Measurements from ENCODE around the gene DOLK. TPM values are rescaled to one million over a fixed set of nuclear protein-coding genes. Genes with fewer than 3 reads are reported as not detected.

The DOLK gene
- polyA plus RNA-seq, 1 donor (not counting 4 experiments of a cell fraction or from before 2014, with no cell fraction given), result 21.8 TPM

DNA sequence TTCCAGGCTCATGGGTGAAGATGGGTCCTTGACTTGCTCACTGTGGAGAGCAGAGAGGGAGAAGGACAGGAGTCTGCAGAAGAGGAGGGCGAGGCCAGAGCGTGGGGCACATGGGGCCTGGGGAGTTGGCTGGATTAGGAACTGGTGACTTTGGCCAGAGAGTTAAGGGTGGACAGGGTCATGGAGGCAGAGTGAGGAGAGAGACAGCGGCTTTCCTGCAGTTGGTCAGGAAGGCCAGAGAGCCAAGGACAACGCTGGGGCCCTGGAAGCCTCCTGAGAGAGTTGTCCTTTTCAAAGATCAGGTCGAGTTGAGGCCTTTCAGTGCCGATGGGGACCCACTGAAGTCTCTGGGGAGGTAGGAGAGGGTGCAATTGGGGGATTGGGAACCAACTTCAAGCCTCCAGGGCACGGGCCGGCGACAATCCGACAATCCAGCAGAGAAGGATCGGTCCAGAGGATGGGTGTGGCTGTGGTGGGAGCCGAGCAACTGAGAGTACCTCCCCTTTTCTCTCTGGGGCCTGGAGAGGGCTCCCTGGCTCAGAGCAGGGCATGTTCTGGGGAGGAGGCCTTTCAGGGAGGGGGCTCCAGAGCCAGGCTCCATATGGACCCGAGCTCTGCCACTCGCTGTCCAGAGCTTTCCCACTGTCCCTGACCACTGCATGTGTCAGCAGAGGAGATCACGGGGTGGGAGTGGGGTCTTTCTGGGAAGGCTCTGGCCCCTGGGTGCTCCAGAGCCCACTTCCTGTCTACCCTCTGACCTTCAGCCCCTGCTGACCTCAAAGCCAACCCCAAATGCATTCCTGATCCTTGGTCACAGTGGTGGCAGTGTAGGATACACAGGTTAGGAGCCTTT is 34.1 kb downstream of the DOLK start:
- Histone ChIP-seq H3K4me2 (ENCODE audit: control insufficient read depth, extremely low read depth, insufficient read depth, low read depth, low read length) (peak overlapping the region; percentile 92), H3K27ac (ENCODE audit: control insufficient read depth, insufficient read depth, low read length) (peak overlapping the region; percentile 97), H3K4me1 (ENCODE audit: control insufficient read depth, extremely low read depth, insufficient read depth, low read length) (peaks cover 73% of the 10 kb centered on the region), H3K79me2 (ENCODE audit: control insufficient read depth, insufficient read depth, low read length) (peaks cover 61% of the 10 kb centered on the region), H3K27me3 (ENCODE audit: control insufficient read depth, extremely low read depth, insufficient read depth, low read length) (no peaks in the 10 kb centered on the region), H3K9ac (ENCODE audit: control insufficient read depth, extremely low read depth, insufficient read depth, low read length) (peak overlapping the region; percentile 67), H3K9me1 (ENCODE audit: control insufficient read depth, extremely low read depth, insufficient read depth, low read length) (peaks cover 3% of the 10 kb centered on the region), H3K36me3 (ENCODE audit: control insufficient read depth in 2 of 2, extremely low read depth in 1 of 2, insufficient read depth in 2 of 2, low read length in 2 of 2) (peaks cover 43 to 85% of the 10 kb centered on the region in 2 experiments), H2AFZ (ENCODE audit: control insufficient read depth, low read length) (no peak overlapping the region), H3K4me3 (ENCODE audit: control insufficient read depth in 2 of 3, extremely low read depth in 1 of 3, insufficient read depth in 2 of 3, low read depth in 1 of 3, low read length in 3 of 3) (peak overlapping the region; percentile 17 to 69 (median 37)), H3K9me3 (ENCODE audit: control insufficient read depth, low read depth, low read length) (no peaks in the 10 kb centered on the region), H4K20me1 (ENCODE audit: control insufficient read depth, extremely low read depth, insufficient read depth, low read length) (no peaks in the 10 kb centered on the region)
- no peak for TF ChIP-seq EZH2 (IDR thresholded peaks at IDR 0.05; ENCODE audit: low read length)
- TF ChIP-seq, protein P1, sequence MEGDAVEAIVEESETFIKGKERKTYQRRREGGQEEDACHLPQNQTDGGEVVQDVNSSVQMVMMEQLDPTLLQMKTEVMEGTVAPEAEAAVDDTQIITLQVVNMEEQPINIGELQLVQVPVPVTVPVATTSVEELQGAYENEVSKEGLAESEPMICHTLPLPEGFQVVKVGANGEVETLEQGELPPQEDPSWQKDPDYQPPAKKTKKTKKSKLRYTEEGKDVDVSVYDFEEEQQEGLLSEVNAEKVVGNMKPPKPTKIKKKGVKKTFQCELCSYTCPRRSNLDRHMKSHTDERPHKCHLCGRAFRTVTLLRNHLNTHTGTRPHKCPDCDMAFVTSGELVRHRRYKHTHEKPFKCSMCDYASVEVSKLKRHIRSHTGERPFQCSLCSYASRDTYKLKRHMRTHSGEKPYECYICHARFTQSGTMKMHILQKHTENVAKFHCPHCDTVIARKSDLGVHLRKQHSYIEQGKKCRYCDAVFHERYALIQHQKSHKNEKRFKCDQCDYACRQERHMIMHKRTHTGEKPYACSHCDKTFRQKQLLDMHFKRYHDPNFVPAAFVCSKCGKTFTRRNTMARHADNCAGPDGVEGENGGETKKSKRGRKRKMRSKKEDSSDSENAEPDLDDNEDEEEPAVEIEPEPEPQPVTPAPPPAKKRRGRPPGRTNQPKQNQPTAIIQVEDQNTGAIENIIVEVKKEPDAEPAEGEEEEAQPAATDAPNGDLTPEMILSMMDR (optimal IDR thresholded peaks at IDR 0.05 in 1 of 3, IDR thresholded peaks at IDR 0.05 in 1 of 3, conservative IDR thresholded peaks at IDR 0.05 in 1 of 3; ENCODE audit: extremely low read depth in 1 of 3, insufficient read depth in 2 of 3, low read length in 3 of 3), result no peak
- DNase-seq (ENCODE audit: low read depth, low spot score) (no peak), FAIRE-seq (peak; percentile 44)
- dilution Hi-C loops (cut with MboI; ENCODE audit: extremely low pct_ligation_motif_present, low sequenced_read_pairs), result no loop called here

- Histone ChIP-seq H3K36me3 (ENCODE audit: control insufficient read depth in 2 of 2, extremely low read depth in 1 of 2, insufficient read depth in 2 of 2, low read length in 2 of 2) (peaks cover 44 to 87% of the 10 kb centered on the region in 2 experiments), H3K4me3 (ENCODE audit: control insufficient read depth in 2 of 3, extremely low read depth in 1 of 3, insufficient read depth in 2 of 3, low read depth in 1 of 3, low read length in 3 of 3) (peak overlapping the region; percentile 17 to 69 (median 37)), H2AFZ (ENCODE audit: control insufficient read depth, low read length) (no peak overlapping the region), H3K27me3 (ENCODE audit: control insufficient read depth, extremely low read depth, insufficient read depth, low read length) (no peaks in the 10 kb centered on the region), H3K9me1 (ENCODE audit: control insufficient read depth, extremely low read depth, insufficient read depth, low read length) (peaks cover 3% of the 10 kb centered on the region), H3K27ac (ENCODE audit: control insufficient read depth, insufficient read depth, low read length) (peak overlapping the region; percentile 97), H3K79me2 (ENCODE audit: control insufficient read depth, insufficient read depth, low read length) (peaks cover 68% of the 10 kb centered on the region), H3K4me2 (ENCODE audit: control insufficient read depth, extremely low read depth, insufficient read depth, low read depth, low read length) (peak overlapping the region; percentile 92), H4K20me1 (ENCODE audit: control insufficient read depth, extremely low read depth, insufficient read depth, low read length) (no peaks in the 10 kb centered on the region), H3K4me1 (ENCODE audit: control insufficient read depth, extremely low read depth, insufficient read depth, low read length) (peaks cover 65% of the 10 kb centered on the region), H3K9me3 (ENCODE audit: control insufficient read depth, low read depth, low read length) (no peaks in the 10 kb centered on the region), H3K9ac (ENCODE audit: control insufficient read depth, extremely low read depth, insufficient read depth, low read length) (peak overlapping the region; percentile 75)
- dilution Hi-C loops (cut with MboI; ENCODE audit: extremely low pct_ligation_motif_present, low sequenced_read_pairs), result no loop called here
- FAIRE-seq, result peak; percentile 98
- TF ChIP-seq EZH2 (IDR thresholded peaks at IDR 0.05; ENCODE audit: low read length), result no peak
- TF ChIP-seq, protein P1 (optimal IDR thresholded peaks at IDR 0.05 in 1 of 3, IDR thresholded peaks at IDR 0.05 in 1 of 3, conservative IDR thresholded peaks at IDR 0.05 in 1 of 3; ENCODE audit: extremely low read depth in 1 of 3, insufficient read depth in 2 of 3, low read length in 3 of 3), result no peak
- DNase-seq (ENCODE audit: low read depth, low spot score), result peak; percentile 98
Measured at GRCh38 chr9:128912270-128912853, 35.0 kb downstream of the DOLK start.

All from keratinocyte (primary cell).